Fibroblast of skin of back (primary cell): ENCODE measurements around the gene SAMD3.
"Not testable (repeated sequence)": the region's sequence is repeated elsewhere in the genome, so short reads cannot be mapped to it uniquely, and the experiment has no call there.

ENCODE experiments used
- DNase-seq: peaks from one replicate; pipeline ENCODE4 v3.0.0-alpha.2; 2013

The SAMD3 gene

DNA sequence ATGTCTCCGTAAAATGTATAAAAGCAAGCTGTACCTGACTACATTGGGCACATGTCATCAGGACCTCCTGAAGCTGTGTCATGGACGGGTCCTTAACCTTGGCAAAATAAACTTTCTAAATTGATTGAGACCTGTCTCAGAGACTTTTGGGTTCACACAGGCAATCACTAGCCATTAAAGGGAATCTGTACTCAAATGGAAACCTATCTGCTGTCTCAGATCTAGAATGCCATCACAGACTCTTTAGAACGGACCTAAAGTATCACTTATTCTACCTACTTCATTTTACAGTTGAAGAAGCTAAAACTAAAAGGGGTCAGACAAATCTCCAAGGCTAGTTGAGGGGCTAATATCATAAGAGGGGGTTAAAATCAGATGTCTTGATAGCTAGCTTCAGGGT, 11.1 kb downstream of the SAMD3 start:
- no peak for DNase-seq

DNA sequence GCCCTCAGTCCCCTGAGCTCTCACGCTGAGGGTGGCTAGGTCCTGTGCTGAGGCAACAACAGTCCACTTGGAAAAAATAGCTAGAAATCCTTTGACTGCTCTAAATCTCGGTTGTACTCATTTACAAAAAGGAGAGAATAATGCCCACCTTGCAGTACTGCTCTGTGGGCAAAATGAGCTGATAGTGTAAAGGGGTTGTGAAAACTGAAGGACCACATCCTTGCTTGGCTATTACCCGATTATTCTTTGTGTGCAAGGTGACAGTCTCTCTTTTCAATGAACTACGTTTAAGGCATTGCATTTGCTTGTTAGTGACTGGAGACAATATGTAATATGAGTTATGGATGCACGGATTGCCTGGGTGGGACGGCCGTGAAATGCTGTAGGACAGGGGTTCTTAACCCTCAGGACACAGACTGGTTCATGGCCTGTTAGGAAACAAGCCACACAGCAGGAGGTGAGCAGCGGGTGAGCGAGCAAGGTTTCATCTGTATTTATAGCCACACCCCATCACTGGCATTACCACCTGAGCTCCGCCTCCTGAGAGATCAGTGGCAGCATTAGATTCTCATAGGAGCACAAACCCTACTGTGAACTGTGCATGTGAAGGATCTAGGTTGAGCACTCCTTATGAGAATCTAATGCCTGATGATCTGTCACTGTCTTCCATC, 14.6 kb downstream of the SAMD3 start:
- no peak for DNase-seq

- DNase-seq = no peak
These were observed 16.3 kb downstream of the SAMD3 start for GRCh38 chr6:130206479-130206878.

DNA sequence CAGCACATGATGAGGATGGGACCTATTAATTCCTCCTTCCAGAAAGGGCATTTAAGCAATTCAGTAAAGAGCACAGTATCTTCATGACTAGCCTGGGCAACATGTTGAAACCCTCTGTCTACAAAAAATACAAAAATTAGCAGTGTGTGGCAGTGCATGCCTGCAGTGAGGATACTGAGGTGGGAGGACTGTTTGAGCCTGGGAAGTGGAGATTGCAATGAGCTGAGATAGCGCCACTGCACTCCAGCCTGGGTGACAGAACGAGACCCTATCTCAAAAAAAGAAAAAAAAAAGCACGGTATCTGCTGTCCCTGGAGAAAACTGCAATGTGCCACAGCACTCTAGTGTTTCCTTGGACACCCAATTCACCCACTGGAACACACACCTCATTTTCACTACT, 18.4 kb downstream of the SAMD3 start:
- DNase-seq = no peak

GRCh38 chr6:130203370-130203769, 19.4 kb downstream of the SAMD3 start:
- DNase-seq = no peak

- no peak for DNase-seq
These were observed 20.0 kb downstream of the SAMD3 start for GRCh38 chr6:130202782-130203181.

GRCh38 chr6:130200020-130200419, 22.7 kb downstream of the SAMD3 start:
- DNase-seq = no peak

DNA sequence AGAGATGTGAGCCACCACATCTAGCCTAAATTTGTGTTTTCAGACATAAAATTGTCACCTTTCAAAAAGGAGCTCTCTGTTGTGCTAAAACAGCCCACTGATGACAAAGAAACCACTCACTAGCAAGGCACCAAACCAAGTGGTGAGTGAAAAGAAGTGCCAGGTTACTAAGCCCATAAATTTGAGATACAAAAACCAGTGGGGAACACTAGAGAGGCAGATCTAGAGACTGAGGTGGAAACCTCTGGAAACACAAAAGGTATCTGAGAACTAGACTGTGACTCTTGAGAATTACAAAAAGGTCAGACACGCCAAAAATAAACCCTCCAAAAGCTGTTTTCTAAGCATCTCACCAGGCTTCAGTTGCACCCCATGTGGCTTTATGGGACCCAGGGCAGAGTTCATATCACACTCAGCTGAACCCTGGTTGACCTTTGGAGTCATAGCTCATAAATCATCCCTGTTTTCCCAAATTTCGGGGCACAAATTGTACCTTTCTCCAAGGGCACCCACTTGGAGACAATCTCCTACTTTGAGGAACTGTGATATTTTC, 24.2 kb downstream of the SAMD3 start:
- DNase-seq = no peak

GRCh38 chr6:130197816-130198482, 24.8 kb downstream of the SAMD3 start:
- DNase-seq = not testable (repeated sequence)

- DNase-seq = not testable (repeated sequence)
These were observed 28.3 kb downstream of the SAMD3 start for GRCh38 chr6:130194434-130194833.

DNA sequence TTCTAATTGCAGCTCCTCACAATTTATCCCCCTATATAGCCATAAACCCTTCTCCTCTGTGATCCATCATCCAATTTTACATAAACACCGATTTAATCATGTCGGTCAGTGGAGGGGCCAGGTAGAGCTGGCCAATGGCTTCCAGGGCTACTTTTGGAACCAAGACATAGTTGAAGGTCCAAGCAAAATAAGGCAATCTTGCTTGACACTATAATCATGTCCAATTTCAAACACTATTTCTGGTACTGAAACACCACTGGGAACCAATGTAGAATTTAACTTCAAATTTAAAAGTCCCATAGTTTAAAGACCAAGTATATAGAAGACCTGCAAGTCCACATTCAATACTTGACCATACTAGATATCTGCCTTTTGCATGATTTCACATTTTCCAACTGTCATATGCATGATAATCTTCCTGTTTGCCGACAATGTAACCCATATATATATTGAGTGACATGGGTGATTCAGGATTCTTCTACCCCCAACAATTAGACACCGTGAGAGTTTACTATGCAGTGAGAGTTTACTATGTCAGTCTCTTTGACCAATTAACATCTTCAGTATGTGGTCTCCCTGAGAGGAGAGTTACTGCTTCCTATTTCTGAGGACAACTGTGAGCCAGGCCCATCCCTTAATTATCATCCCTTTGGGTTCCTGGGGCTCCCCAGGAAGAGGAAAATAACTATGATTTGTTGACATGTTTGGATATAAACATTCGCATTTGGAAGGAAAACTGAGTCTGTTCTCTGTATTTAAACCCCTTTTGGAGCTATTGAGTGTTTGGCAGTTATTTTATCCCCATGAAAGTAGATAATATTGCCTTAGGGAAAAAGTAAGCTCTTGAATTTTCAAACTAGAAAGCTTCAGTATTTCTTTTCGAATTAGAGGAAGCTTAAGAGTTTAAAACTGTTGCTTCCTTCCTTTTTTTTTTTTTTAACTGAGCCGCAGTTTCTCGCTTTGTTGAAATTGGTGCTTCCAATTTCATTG, 31.8 kb downstream of the SAMD3 start:
- no peak for DNase-seq

DNA sequence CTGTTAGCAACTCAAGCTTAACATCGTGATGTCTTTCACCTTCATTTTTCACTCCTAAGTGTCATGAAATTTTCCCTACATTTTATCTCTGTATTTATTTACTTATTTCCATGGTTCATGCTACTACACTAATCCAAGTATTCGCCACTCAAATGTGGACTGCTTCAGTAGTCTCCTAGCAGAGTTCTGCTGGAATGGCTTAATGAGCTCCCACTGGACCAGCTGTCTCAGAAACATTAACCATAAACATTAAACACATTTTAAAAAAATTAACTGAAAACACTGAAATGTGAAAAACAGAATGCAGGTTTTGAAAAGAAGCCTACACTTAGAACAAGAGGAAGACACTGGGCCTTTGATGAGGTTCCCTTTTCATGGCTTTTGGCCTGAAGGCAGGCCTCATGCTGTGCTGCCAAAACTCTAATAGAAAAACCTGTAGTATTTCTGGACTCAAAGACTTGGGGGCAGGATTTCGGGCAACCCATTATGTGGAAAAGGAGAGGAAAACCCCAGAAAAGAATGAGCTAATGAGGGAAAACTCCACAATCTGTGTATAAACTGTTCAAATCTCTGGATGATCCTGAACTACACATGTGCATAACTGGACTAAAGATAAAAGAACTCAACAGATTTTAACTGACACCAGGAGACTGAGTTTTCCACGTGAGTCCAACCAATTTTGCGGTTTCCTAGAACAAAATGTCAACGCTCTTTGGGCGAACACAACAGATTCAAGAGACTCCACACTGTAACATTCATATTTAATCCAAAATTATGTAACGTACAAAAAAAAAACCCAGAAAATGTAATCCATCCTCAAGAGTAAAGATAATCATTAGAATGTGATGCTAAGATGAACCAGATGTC, 33.0 kb downstream of the SAMD3 start:
- no peak for DNase-seq

- DNase-seq = no peak
These were observed 34.4 kb downstream of the SAMD3 start for GRCh38 chr6:130188207-130188899.

GRCh38 chr6:130187335-130188206, 35.2 kb downstream of the SAMD3 start:
- no peak for DNase-seq

GRCh38 chr6:130185658-130186057, 37.1 kb downstream of the SAMD3 start:
- DNase-seq = no peak

GRCh38 chr6:130183271-130184222, 39.2 kb downstream of the SAMD3 start:
- no peak for DNase-seq

DNA sequence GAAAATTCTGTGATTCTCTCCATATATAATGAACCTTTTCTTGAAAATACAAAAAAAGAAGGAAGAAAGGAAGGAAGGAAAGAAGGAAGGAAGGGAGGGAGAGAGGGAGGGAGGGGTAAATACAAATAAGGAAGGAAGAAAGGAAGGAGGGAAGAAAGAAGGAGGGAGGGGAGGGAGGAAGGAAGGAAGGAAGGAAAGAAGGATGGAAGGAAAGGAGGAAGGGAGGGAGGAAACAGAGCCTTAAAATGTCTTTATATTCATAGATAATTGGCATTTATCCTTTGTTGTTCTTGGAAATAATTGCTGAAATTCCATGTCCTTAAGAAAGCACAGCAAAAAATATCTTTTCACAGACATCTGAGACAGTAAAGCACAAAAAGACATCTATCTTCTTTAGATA, 40.3 kb downstream of the SAMD3 start:
- no peak for DNase-seq

DNA sequence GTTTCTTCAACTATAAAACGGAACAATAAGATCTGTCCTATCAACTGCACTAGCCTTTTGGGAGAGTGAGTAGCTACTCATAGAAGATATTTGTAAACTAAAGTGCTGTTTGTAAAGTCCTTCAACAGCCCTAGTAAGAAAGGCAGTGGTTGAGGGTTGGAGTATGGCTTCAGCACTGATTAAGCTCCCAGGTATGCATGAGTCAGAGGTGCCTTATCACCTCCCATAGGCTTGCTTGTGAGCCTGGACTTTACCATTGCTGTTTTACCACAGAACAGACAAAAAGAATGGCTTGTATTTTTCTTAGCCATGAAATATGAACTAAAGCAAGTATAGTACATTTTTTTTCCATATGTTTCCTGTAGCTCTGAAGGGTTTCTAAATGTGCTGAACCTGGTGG, 44.1 kb downstream of the SAMD3 start:
- DNase-seq = peak; percentile 94

GRCh38 chr6:130176378-130176777, 46.4 kb downstream of the SAMD3 start:
- DNase-seq = no peak
